ENCODE data around the gene WDFY4. TPM values are rescaled to one million over a fixed set of nuclear protein-coding genes. Genes with fewer than 3 reads are reported as not detected.

The WDFY4 gene
- polyA plus RNA-seq, 4 donors, result under 0.01 to 3.2 (median 0.88) TPM

DNA sequence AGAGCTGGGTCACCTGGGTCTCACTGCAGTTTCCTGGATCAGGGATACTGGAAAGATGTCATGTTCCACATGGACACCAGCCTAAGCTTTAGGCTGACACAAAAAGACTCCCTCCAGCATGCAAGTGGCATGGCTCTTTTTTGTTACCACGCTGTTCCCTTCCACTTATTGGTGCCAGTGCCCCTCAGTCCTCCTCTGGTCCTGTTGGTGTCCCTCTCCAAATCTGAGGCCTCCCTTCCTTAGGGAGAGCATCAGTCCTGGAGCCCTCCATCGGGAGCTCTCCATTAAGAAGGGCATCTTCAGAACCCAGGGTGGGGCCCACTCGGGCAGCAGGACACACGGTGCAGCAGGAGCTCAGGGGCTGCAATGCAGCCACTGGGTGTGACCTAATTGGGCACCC lies 331.0 kb downstream of the WDFY4 start:
- no peak for FAIRE-seq
- H3K36me3 ChIP-seq (ENCODE audit: control insufficient read depth in 3 of 3, insufficient read depth in 2 of 3, low read depth in 1 of 3, low read length in 3 of 3), result peaks cover 0 to 6% (median 0%) of the 10 kb centered on the region in 3 donors
- no peaks in the 10 kb centered on the region for H3K9me3 ChIP-seq (ENCODE audit: control insufficient read depth in 2 of 2, insufficient read depth in 1 of 2, low read depth in 1 of 2, low read length in 1 of 2)
- no peak overlapping the region for H3K4me3 ChIP-seq (ENCODE audit: low read depth in 1 of 3, low read length in 3 of 3)
- no peak overlapping the region for H3K27ac ChIP-seq (ENCODE audit: low read depth in 1 of 3, low read length in 2 of 3)
- 81 to 85% (median 84%) methylated on average over 4 of the region's 4 CpGs for WGBS, 3 donors
- no peak for DNase-seq
- H3K4me1 ChIP-seq (ENCODE audit: control insufficient read depth in 3 of 3, insufficient read depth in 2 of 3, low read depth in 1 of 3, low read length in 2 of 3), result peaks cover 0 to 6% (median 0%) of the 10 kb centered on the region in 3 donors
- no peaks in the 10 kb centered on the region for H3K27me3 ChIP-seq (ENCODE audit: control insufficient read depth in 3 of 3, insufficient read depth in 3 of 3, low read length in 3 of 3)

DNA sequence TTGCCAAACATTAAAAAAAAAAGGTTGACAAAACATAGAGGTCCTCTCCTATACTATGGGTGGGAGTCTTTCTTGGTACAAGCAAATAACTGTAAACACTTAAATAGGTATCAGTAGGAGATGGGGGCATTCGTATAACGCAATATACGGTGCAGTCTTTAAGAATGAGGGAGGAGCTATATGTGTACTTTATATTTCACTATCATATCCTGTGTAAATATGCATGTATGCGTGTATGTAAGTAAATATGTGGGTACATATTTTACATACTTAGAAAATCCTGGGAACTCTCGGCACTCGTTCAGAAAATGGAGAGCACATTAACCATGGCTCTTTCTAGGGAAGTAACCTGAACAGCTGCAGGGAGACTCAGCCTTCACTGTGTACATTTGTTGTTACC lies 337.0 kb downstream of the WDFY4 start:
- Histone ChIP-seq H3K36me3 (ENCODE audit: control insufficient read depth in 3 of 3, insufficient read depth in 2 of 3, low read depth in 1 of 3, low read length in 3 of 3) (peaks cover 0 to 10% (median 0%) of the 10 kb centered on the region in 3 donors), H3K4me1 (ENCODE audit: control insufficient read depth in 3 of 3, insufficient read depth in 2 of 3, low read depth in 1 of 3, low read length in 2 of 3) (peaks cover 0 to 17% (median 0%) of the 10 kb centered on the region in 3 donors), H3K4me3 (ENCODE audit: low read depth in 1 of 3, low read length in 3 of 3) (no peak overlapping the region), H3K9me3 (ENCODE audit: control insufficient read depth in 2 of 2, insufficient read depth in 1 of 2, low read depth in 1 of 2, low read length in 1 of 2) (no peaks in the 10 kb centered on the region), H3K27ac (ENCODE audit: low read depth in 1 of 3, low read length in 2 of 3) (no peak overlapping the region), H3K27me3 (ENCODE audit: control insufficient read depth in 3 of 3, insufficient read depth in 3 of 3, low read length in 3 of 3) (no peaks in the 10 kb centered on the region)
- FAIRE-seq, result no peak
- 89 to 94% (median 92%) methylated on average over 6 of the region's 6 CpGs for WGBS, 3 donors
- no peak for DNase-seq

DNA sequence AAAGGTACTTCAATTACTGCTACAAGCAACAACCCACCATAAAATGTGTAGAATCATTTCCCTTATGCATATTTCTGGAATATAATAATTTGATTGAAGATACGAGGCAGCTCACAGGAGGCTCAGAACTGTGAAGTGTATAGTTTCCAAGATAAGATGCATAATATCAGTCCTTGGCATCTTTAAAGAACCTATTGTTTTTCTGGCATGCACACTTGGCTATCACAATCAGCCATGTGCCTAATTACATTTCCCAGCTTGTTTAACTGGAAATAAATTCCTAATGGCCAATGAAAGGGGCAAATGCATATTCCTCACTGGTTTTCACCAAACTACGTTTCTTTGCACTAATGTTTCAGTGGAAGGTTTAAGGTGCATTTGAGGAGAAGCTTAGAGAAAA lies 338.4 kb downstream of the WDFY4 start:
- FAIRE-seq (no peak), DNase-seq (no peak)
- H3K4me1 ChIP-seq (ENCODE audit: control insufficient read depth in 3 of 3, insufficient read depth in 2 of 3, low read depth in 1 of 3, low read length in 2 of 3), result peaks cover 0 to 17% (median 0%) of the 10 kb centered on the region in 3 donors
- H3K36me3 ChIP-seq (ENCODE audit: control insufficient read depth in 3 of 3, insufficient read depth in 2 of 3, low read depth in 1 of 3, low read length in 3 of 3), result peaks cover 0 to 10% (median 0%) of the 10 kb centered on the region in 3 donors
- H3K27me3 ChIP-seq (ENCODE audit: control insufficient read depth in 3 of 3, insufficient read depth in 3 of 3, low read length in 3 of 3), result no peaks in the 10 kb centered on the region
- H3K9me3 ChIP-seq (ENCODE audit: control insufficient read depth in 2 of 2, insufficient read depth in 1 of 2, low read depth in 1 of 2, low read length in 1 of 2), result no peaks in the 10 kb centered on the region
- H3K4me3 ChIP-seq (ENCODE audit: low read depth in 1 of 3, low read length in 3 of 3), result no peak overlapping the region
- whole genome bisulfite sequencing, 3 donors, result 14 to 44% (median 16%) methylated on average over 2 of the region's 2 CpGs
- no peak overlapping the region for H3K27ac ChIP-seq (ENCODE audit: low read depth in 1 of 3, low read length in 2 of 3)

DNA sequence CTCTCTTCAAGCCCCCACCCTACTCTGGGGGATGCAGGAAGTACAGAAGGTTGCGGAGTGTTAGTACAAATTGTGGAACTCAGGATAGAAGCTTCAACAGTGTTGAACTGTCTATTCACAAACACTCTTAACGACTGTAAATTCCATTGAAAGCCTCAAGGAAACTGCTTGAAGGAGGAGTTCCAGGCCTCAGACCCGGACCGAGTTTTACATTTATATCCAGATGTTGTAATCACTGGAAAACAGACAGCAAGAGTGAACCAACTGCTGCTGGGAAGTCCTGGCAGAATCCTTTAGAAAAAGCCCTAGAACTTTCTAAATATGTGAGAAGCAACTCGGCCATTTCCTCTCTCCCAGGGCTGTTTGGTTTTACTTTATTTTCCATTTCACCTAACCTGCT lies 339.1 kb downstream of the WDFY4 start:
- peak overlapping the region in 1 of 3 donors; percentile 55 for H3K27ac ChIP-seq (ENCODE audit: low read depth in 1 of 3, low read length in 2 of 3)

DNA sequence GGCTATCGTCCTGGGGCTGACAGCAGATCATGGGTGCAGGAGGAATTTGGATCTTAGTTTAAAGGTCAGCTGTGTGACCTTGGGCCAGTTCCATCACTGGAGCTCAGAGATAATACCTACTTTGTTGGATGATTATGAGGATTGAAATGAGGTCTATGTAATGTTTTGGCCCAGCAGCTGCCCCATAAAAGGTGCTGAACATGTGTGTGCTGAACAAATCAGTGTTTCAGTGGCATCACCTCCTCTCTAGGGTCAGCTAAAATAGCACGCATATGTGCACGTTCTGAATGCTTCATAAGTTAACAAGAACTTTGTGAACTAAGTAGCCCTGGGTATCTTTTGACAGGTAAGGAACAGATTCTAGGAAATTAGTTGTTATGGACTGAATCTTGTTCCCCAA lies 339.8 kb downstream of the WDFY4 start:
- Histone ChIP-seq H3K36me3 (ENCODE audit: control insufficient read depth in 3 of 3, insufficient read depth in 2 of 3, low read depth in 1 of 3, low read length in 3 of 3) (peaks cover 0 to 4% (median 0%) of the 10 kb centered on the region in 3 donors), H3K27ac (ENCODE audit: low read depth in 1 of 3, low read length in 2 of 3) (peak overlapping the region in 2 of 3 donors; percentile 43 to 55), H3K27me3 (ENCODE audit: control insufficient read depth in 3 of 3, insufficient read depth in 3 of 3, low read length in 3 of 3) (no peaks in the 10 kb centered on the region), H3K4me1 (ENCODE audit: control insufficient read depth in 3 of 3, insufficient read depth in 2 of 3, low read depth in 1 of 3, low read length in 2 of 3) (peaks cover 0 to 17% (median 0%) of the 10 kb centered on the region in 3 donors), H3K9me3 (ENCODE audit: control insufficient read depth in 2 of 2, insufficient read depth in 1 of 2, low read depth in 1 of 2, low read length in 1 of 2) (no peaks in the 10 kb centered on the region), H3K4me3 (ENCODE audit: low read depth in 1 of 3, low read length in 3 of 3) (no peak overlapping the region)
- WGBS, 3 donors, result 79 to 81% (median 80%) methylated on average over 3 of the region's 3 CpGs
- DNase-seq, result no peak
- no peak for FAIRE-seq

More for the DNA sequence above, 339.1 kb downstream of the WDFY4 start:
- 44 to 79% (median 71%) methylated on average over 5 of the region's 5 CpGs for WGBS, 3 donors
- no peaks in the 10 kb centered on the region for H3K27me3 ChIP-seq (ENCODE audit: control insufficient read depth in 3 of 3, insufficient read depth in 3 of 3, low read length in 3 of 3)
- FAIRE-seq (no peak), DNase-seq (no peak)
- H3K36me3 ChIP-seq (ENCODE audit: control insufficient read depth in 3 of 3, insufficient read depth in 2 of 3, low read depth in 1 of 3, low read length in 3 of 3), result peaks cover 0 to 7% (median 0%) of the 10 kb centered on the region in 3 donors
- no peak overlapping the region for H3K4me3 ChIP-seq (ENCODE audit: low read depth in 1 of 3, low read length in 3 of 3)
- peaks cover 0 to 17% (median 0%) of the 10 kb centered on the region in 3 donors for H3K4me1 ChIP-seq (ENCODE audit: control insufficient read depth in 3 of 3, insufficient read depth in 2 of 3, low read depth in 1 of 3, low read length in 2 of 3)
- H3K9me3 ChIP-seq (ENCODE audit: control insufficient read depth in 2 of 2, insufficient read depth in 1 of 2, low read depth in 1 of 2, low read length in 1 of 2), result no peaks in the 10 kb centered on the region

DNA sequence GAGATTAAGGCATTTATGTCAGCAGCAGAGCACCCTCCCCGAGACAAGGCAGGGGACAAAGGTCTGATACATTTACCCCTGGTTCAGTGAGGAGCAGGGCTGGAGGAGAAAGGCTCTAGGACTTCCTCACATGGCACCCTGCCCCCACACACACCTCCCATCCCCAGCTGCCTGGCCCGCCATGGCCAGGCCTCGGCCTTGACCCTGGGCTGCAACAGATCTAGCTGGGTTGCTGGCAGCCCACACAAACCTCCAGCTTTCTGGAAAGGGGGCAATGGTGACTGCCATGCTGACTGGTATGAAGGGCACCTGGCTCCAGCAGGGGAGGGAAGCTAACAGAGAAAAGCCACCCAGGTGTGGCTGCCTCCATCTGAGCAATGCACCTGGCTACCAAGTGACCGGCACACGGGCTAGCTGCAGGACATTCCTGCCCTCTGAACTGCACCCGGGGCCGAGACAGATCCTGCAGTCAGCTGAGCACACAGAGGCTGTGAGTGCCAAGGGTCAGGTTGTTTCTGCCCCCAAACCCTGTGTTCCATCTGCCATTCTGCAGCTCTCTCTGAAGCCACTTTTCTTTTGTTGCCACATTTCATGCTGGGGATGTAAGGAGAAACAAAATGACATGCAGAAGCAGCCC lies 340.8 kb downstream of the WDFY4 start:
- Histone ChIP-seq H3K27me3 (ENCODE audit: control insufficient read depth in 3 of 3, insufficient read depth in 3 of 3, low read length in 3 of 3) (no peaks in the 10 kb centered on the region), H3K4me1 (ENCODE audit: control insufficient read depth in 3 of 3, insufficient read depth in 2 of 3, low read depth in 1 of 3, low read length in 2 of 3) (peaks cover 0 to 17% (median 0%) of the 10 kb centered on the region in 3 donors), H3K27ac (ENCODE audit: low read depth in 1 of 3, low read length in 2 of 3) (no peak overlapping the region), H3K36me3 (ENCODE audit: control insufficient read depth in 3 of 3, insufficient read depth in 2 of 3, low read depth in 1 of 3, low read length in 3 of 3) (peaks cover 0 to 3% (median 0%) of the 10 kb centered on the region in 3 donors), H3K9me3 (ENCODE audit: control insufficient read depth in 2 of 2, insufficient read depth in 1 of 2, low read depth in 1 of 2, low read length in 1 of 2) (no peaks in the 10 kb centered on the region), H3K4me3 (ENCODE audit: low read depth in 1 of 3, low read length in 3 of 3) (no peak overlapping the region)
- FAIRE-seq (no peak), DNase-seq (peak in 1 of 2 donors; percentile 24)
- whole genome bisulfite sequencing, 3 donors, result 29 to 76% (median 34%) methylated on average over 7 of the region's 7 CpGs

DNA sequence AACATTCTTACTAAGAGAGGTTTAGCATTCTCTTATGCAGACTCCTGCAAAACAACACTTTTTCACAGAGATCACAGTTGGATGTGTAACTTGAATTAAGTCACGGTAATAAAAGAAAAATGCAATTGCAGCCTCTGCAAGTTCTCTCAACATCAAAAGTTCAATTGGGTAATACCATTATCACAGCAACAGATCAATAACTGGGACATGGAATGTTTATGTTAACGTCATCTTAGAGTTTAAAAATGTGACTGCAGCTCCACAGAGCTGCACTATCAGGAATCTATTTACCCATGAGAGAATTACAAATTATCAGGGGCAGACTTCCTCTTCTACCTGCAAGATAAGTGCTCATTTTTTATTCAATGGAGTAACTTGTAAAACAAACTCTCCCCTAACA lies 344.0 kb downstream of the WDFY4 start:
- WGBS, 3 donors, result 34 to 62% (median 34%) methylated on average over 2 of the region's 2 CpGs
- H3K27me3 ChIP-seq (ENCODE audit: control insufficient read depth in 3 of 3, insufficient read depth in 3 of 3, low read length in 3 of 3), result no peaks in the 10 kb centered on the region
- H3K27ac ChIP-seq (ENCODE audit: low read depth in 1 of 3, low read length in 2 of 3), result no peak overlapping the region
- no peak for DNase-seq
- no peaks in the 10 kb centered on the region for H3K9me3 ChIP-seq (ENCODE audit: control insufficient read depth in 2 of 2, insufficient read depth in 1 of 2, low read depth in 1 of 2, low read length in 1 of 2)
- FAIRE-seq, result no peak
- H3K36me3 ChIP-seq (ENCODE audit: control insufficient read depth in 3 of 3, insufficient read depth in 2 of 3, low read depth in 1 of 3, low read length in 3 of 3), result peaks cover 0 to 3% (median 0%) of the 10 kb centered on the region in 3 donors
- H3K4me3 ChIP-seq (ENCODE audit: low read depth in 1 of 3, low read length in 3 of 3), result no peak overlapping the region
- H3K4me1 ChIP-seq (ENCODE audit: control insufficient read depth in 3 of 3, insufficient read depth in 2 of 3, low read depth in 1 of 3, low read length in 2 of 3), result peaks cover 0 to 17% (median 0%) of the 10 kb centered on the region in 3 donors

DNA sequence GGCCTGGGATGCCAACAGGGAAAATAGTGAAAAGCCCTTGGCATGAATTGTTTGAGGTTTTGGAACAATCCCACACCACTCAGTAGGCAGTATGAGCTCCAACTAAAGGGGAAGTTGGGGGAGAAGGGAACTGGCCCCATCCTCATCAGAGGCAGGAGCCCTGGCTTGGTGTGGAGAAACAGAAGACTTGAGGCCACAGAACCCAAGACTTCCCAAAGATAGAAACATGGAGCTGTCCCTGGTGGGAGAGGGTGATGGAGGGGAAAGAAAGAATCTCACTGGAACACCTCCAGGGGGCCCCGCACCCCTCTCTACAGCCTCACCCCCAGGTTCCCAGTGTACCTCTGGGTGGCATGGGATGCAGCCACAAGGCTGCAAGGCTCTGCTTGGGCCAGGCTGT lies 345.0 kb downstream of the WDFY4 start:
- Histone ChIP-seq H3K27ac (ENCODE audit: low read depth in 1 of 3, low read length in 2 of 3) (no peak overlapping the region), H3K4me3 (ENCODE audit: low read depth in 1 of 3, low read length in 3 of 3) (no peak overlapping the region), H3K4me1 (ENCODE audit: control insufficient read depth in 3 of 3, insufficient read depth in 2 of 3, low read depth in 1 of 3, low read length in 2 of 3) (peaks cover 0 to 10% (median 0%) of the 10 kb centered on the region in 3 donors), H3K36me3 (ENCODE audit: control insufficient read depth in 3 of 3, insufficient read depth in 2 of 3, low read depth in 1 of 3, low read length in 3 of 3) (peaks cover 0 to 3% (median 0%) of the 10 kb centered on the region in 3 donors), H3K27me3 (ENCODE audit: control insufficient read depth in 3 of 3, insufficient read depth in 3 of 3, low read length in 3 of 3) (no peaks in the 10 kb centered on the region), H3K9me3 (ENCODE audit: control insufficient read depth in 2 of 2, insufficient read depth in 1 of 2, low read depth in 1 of 2, low read length in 1 of 2) (no peaks in the 10 kb centered on the region)
- WGBS, 3 donors, result 94 to 100% (median 100%) methylated on average over 1 of the region's 1 CpG
- FAIRE-seq (no peak), DNase-seq (no peak)
